GM23338 (cell line): ENCODE results near the gene TYW5.

Experiments
- CREB1 ChIP-seq: fragments of 250-450 bp; sonication (Bioruptor Pico); IDR thresholded peaks from 2 replicates; pipeline ENCODE4 v1.5.0; 2020; ENCODE audit warnings: low read depth, mild to moderate bottlenecking, moderate library complexity
- EZH2 ChIP-seq: fragments of 200-600 bp; sonication (generic); IDR thresholded peaks from one replicate; pipeline ENCODE4 v1.8.0; 2017; ENCODE audit warnings: antibody characterized with exemption, mild to moderate bottlenecking, low read depth; ENCODE audit not compliant: unreplicated experiment
- EZH2phosphoT487 ChIP-seq: fragments of 200-600 bp; sonication (generic); IDR thresholded peaks from one replicate; pipeline ENCODE4 v1.8.1; 2018; ENCODE audit warnings: antibody characterized with exemption; ENCODE audit not compliant: unreplicated experiment
- NANOG ChIP-seq: IDR thresholded peaks from 2 replicates; pipeline ENCODE4 v1.6.1; 2016; ENCODE audit warnings: antibody characterized with exemption, borderline replicate concordance
- POLR2AphosphoS5 ChIP-seq: IDR thresholded peaks from 2 replicates; pipeline ENCODE4 v1.6.1; 2016; ENCODE audit warnings: antibody characterized with exemption, low read depth
- ZNF114 ChIP-seq: fragments of 250-450 bp; sonication (Bioruptor Pico); IDR thresholded peaks from 2 replicates; pipeline ENCODE4 v1.5.0; 2020; ENCODE audit warnings: mild to moderate bottlenecking, moderate library complexity
- ZNF331 ChIP-seq: fragments of 250-450 bp; sonication (Bioruptor Pico); IDR thresholded peaks from 2 replicates; pipeline ENCODE4 v1.5.0; 2020; ENCODE audit warnings: low read depth, mild to moderate bottlenecking, moderate library complexity
- TF ChIP-seq, protein P1 (sequence below), 2 experiments: fragments of 200-600 bp in 1 of 2; sonication (generic) in 1 of 2; conservative IDR thresholded peaks; 2 replicates each; pipeline versions ENCODE4 v1.5.1 to v1.6.1; 2016 to 2017; ENCODE audit warnings: antibody characterized with exemption in 2 of 2, low read depth in 2 of 2, mild to moderate bottlenecking in 2 of 2, moderate library complexity in 1 of 2
- TF ChIP-seq, protein P2 (sequence below): IDR thresholded peaks from 2 replicates; pipeline ENCODE4 v1.6.1; 2016; ENCODE audit warnings: antibody characterized with exemption
- TF ChIP-seq, protein P3 (sequence below): IDR thresholded peaks from one replicate; pipeline ENCODE4 v1.6.1; 2018; ENCODE audit warnings: antibody characterized with exemption; ENCODE audit not compliant: unreplicated experiment

DNA sequence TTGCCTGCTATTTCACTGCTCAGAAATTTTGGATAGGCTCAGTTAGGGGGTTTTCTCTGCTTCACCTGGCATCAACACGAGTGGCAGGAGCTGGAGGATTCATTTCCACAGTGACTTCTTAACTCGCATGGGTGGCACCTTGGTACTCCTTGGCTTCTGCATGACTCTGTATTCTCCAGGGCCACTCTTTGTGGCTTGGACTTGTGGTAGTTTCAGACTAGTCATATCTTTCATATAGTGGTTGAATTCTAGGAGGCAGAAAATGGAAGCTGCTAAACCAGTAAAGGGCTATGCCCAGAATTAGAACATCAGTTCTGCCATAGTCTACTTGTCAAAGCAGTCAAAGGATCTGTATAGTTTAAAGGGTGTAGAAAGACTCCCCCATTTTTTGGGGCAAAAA lies 6.9 kb upstream of the TYW5 start:
- TF ChIP-seq, protein P1, sequence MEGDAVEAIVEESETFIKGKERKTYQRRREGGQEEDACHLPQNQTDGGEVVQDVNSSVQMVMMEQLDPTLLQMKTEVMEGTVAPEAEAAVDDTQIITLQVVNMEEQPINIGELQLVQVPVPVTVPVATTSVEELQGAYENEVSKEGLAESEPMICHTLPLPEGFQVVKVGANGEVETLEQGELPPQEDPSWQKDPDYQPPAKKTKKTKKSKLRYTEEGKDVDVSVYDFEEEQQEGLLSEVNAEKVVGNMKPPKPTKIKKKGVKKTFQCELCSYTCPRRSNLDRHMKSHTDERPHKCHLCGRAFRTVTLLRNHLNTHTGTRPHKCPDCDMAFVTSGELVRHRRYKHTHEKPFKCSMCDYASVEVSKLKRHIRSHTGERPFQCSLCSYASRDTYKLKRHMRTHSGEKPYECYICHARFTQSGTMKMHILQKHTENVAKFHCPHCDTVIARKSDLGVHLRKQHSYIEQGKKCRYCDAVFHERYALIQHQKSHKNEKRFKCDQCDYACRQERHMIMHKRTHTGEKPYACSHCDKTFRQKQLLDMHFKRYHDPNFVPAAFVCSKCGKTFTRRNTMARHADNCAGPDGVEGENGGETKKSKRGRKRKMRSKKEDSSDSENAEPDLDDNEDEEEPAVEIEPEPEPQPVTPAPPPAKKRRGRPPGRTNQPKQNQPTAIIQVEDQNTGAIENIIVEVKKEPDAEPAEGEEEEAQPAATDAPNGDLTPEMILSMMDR (conservative IDR thresholded peaks at IDR 0.05; ENCODE audit: low read depth in 2 of 2) = no peak
- TF ChIP-seq POLR2AphosphoS5 (no peak), EZH2 (no peak), EZH2phosphoT487 (no peak), CREB1 (CRISPR knock-in tag) (no peak), ZNF331 (CRISPR knock-in tag) (no peak), ZNF114 (CRISPR knock-in tag) (no peak), NANOG (no peak)
- TF ChIP-seq, protein P2, sequence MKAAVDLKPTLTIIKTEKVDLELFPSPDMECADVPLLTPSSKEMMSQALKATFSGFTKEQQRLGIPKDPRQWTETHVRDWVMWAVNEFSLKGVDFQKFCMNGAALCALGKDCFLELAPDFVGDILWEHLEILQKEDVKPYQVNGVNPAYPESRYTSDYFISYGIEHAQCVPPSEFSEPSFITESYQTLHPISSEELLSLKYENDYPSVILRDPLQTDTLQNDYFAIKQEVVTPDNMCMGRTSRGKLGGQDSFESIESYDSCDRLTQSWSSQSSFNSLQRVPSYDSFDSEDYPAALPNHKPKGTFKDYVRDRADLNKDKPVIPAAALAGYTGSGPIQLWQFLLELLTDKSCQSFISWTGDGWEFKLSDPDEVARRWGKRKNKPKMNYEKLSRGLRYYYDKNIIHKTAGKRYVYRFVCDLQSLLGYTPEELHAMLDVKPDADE = no peak
- TF ChIP-seq, protein P3, sequence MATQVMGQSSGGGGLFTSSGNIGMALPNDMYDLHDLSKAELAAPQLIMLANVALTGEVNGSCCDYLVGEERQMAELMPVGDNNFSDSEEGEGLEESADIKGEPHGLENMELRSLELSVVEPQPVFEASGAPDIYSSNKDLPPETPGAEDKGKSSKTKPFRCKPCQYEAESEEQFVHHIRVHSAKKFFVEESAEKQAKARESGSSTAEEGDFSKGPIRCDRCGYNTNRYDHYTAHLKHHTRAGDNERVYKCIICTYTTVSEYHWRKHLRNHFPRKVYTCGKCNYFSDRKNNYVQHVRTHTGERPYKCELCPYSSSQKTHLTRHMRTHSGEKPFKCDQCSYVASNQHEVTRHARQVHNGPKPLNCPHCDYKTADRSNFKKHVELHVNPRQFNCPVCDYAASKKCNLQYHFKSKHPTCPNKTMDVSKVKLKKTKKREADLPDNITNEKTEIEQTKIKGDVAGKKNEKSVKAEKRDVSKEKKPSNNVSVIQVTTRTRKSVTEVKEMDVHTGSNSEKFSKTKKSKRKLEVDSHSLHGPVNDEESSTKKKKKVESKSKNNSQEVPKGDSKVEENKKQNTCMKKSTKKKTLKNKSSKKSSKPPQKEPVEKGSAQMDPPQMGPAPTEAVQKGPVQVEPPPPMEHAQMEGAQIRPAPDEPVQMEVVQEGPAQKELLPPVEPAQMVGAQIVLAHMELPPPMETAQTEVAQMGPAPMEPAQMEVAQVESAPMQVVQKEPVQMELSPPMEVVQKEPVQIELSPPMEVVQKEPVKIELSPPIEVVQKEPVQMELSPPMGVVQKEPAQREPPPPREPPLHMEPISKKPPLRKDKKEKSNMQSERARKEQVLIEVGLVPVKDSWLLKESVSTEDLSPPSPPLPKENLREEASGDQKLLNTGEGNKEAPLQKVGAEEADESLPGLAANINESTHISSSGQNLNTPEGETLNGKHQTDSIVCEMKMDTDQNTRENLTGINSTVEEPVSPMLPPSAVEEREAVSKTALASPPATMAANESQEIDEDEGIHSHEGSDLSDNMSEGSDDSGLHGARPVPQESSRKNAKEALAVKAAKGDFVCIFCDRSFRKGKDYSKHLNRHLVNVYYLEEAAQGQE = no peak
